HT1080 (cell line): ENCODE data around the gene STOX1. TPM values are rescaled to one million over a fixed set of nuclear protein-coding genes. Genes with fewer than 3 reads are reported as not detected.
"Not testable (repeated sequence)": the region's sequence is repeated elsewhere in the genome, so short reads cannot be mapped to it uniquely, and the experiment has no call there.

Experiments
- DNase-seq: peaks from one replicate; pipeline ENCODE4 v3.0.0-alpha.2; 2015; ENCODE audit warnings: low read depth
- polyA plus RNA-seq, 2 experiments: library from polyadenylated mRNA; depleted of rRNA; stranded (reverse); fragments of >200 nt; gene quantifications; 2 replicates each; pipeline ENCODE4 v1.2.3, GENCODE V29; 2015
- total RNA-seq: library from RNA; depleted of rRNA; stranded (reverse); fragments of >200 nt; shearing (Covaris generic); gene quantifications from 2 replicates; pipeline ENCODE4 v1.2.3, GENCODE V29; 2014; rRNA removed

The STOX1 gene, protein sequence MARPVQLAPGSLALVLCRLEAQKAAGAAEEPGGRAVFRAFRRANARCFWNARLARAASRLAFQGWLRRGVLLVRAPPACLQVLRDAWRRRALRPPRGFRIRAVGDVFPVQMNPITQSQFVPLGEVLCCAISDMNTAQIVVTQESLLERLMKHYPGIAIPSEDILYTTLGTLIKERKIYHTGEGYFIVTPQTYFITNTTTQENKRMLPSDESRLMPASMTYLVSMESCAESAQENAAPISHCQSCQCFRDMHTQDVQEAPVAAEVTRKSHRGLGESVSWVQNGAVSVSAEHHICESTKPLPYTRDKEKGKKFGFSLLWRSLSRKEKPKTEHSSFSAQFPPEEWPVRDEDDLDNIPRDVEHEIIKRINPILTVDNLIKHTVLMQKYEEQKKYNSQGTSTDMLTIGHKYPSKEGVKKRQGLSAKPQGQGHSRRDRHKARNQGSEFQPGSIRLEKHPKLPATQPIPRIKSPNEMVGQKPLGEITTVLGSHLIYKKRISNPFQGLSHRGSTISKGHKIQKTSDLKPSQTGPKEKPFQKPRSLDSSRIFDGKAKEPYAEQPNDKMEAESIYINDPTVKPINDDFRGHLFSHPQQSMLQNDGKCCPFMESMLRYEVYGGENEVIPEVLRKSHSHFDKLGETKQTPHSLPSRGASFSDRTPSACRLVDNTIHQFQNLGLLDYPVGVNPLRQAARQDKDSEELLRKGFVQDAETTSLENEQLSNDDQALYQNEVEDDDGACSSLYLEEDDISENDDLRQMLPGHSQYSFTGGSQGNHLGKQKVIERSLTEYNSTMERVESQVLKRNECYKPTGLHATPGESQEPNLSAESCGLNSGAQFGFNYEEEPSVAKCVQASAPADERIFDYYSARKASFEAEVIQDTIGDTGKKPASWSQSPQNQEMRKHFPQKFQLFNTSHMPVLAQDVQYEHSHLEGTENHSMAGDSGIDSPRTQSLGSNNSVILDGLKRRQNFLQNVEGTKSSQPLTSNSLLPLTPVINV
- 0.23 TPM in 1 of 2 replicates, not detected in the other for total RNA-seq
- 0.08 TPM in 1 of 2 replicates, not detected in the other for polyA plus RNA-seq (2015; cell fraction: cytosol; rRNA removed)
- polyA plus RNA-seq (2015; cell fraction: nucleus; rRNA removed): 0.03 TPM in 1 of 2 replicates, not detected in the other

DNA sequence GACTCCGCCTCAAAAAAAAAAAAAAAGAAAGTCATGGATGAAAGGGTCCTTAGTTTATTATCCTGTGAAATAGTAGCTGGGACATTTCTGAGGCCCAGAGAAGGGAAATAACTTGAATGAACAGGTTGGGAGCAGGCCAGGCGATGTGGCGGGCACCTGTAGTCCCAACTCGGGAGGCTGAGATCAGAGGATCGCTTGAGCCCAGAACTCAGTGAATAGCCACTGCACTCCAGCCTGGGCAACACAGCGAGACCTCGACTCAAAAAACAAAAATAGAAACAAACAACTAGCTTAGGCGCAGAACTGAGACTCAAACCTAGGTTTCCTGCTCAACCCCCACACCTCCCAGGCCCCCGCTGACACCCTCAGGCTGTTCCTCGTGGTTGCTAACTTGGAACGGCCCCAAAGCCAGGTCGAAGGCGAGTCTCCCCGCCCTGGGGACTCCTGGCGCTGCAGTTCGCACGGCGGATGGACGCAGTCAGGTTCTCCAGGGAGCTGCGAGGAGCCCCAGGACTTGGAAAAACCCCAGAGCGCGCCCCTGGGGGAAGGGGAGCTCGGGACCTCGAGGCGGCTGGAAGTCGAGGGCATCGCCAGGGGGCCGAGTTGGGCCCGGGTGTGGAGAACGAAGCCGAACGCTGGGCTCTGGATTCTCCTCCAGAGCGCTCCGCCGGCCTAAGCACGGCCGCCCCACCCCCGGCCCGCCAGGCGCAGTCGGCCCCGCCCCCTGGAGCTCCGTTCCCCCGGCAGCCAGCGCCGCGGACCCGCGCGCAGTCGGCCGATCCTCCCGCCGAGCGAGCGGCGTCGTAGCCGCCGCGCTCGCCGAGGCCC, at the start of gene STOX1:
STOX1 (plus strand) TSS at position 768 of the 828 bp plus-strand sequence. CDS start 93 bp downstream, outside the sequence.
- peak; percentile 47 for DNase-seq

DNA sequence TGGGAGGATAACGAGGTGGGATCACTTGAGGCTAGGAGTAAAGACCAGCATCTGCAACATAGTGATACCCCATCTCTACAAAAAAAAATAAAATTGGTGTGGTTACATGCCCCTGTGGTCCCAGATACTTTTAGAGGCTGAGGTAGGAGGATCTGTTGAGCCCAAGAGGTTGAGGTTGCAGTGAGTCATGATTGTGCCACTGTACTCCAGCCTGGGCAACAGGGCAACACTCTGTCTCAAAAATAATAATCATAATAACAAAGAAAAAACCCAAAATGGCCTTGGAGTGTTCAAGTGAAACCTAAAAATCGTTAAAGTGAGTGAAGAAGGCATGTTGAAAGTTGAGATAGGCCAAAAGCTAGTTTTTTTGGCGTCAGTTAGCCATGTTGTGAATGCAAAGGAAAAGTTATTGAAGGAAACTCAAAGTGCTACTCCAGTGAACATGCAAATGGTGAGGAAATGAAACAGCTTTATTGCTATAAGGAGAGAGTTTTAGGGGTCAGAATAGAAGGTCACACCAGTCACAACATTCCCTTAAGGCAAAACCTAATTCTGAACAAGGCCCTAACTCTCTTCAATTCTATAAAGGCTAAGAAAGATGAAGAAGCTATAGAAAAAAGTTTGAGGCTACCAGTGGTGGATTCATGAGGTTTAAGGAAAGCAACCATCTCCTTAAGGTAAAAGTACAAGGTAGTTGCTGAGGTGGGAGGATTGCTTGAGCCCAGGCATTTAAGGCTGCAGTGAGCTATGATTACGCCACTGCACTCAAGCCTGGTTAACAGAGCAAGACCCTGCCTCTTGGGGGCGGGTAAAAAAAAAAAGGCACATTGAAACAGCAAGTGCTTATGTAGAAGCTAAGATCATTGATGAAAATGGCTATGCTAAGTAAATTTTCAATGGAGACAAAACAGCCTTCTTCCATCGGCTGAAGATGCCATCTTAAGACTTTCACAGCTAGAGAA, 45.4 kb upstream of the STOX1 start:
- DNase-seq: no peak

DNA sequence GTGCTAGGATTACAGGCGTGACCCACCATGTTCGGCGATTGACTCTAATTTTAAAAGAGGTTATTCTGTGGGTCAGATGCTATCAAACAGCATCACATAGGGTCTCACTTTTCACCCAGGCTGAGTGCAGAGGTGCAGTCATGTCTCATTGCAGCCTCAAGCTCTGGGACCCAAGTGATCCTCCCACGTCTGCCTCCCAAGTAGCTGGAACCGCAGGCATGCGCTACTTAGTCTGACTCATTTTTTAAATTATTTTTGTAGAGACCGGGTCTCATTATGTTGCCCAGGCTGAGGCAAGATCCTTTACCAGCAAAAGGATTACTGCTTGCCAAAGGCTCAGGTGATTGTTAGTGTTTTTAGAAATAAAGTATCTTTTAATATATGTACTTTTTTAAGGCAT, 42.9 kb upstream of the STOX1 start:
- no peak for DNase-seq

DNA sequence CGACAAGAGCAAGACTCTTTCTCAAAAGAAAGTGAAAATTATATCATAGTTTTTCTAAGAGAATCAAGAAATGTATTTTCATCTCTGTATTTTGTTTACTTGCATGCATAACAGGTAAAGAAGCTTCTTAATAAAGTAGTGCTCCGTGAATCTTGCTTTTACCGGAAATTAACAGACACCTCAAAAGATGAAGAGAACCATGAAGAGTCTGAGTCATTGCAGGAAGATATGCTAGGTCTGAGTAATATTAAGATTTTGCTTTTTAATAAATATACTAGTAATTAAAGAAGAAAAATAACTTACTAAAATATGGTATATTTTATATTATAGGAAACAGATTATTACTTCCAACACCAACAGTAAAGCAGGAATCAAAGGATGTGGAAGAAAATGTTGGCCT, 39.5 kb upstream of the STOX1 start:
- no peak for DNase-seq

DNA sequence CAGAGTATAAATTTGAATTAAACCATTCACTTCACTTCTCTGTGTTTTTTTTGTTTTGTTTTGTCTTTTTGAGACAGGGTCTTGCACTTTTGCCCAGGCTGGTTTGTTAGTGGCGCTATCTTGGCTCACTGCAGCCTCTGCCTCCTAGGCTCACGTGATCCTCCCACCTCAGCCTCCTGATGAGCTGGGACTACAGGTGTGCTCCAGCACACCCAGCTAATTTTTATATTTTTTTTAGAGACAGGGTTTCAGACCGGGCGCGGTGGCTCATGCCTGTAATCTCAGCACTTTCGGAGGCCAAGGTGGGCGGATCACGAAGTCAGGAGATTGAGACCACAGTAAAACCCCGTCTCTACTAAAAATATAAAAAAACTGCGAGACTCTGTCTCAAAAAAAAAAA, 36.9 kb upstream of the STOX1 start:
- DNase-seq: no peak

DNA sequence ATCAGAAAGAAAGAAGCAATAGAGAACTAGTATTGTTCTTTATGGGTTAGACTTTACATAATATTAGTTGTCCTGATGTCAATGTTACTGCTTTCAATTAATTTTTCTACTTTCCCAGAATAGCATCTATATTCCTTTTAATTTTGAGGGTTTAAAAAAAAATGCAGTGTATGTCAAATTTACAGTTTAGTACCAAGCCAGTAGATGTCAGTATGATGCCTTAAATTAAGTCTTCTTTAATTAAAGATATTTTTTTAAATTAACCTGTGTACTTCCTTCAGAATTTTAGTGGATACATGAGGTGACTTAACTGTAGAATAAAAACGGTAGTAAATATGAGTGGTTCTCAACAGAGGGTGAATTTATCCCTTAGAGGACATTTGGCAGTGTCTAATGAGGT, 35.2 kb upstream of the STOX1 start:
- no peak for DNase-seq

DNA sequence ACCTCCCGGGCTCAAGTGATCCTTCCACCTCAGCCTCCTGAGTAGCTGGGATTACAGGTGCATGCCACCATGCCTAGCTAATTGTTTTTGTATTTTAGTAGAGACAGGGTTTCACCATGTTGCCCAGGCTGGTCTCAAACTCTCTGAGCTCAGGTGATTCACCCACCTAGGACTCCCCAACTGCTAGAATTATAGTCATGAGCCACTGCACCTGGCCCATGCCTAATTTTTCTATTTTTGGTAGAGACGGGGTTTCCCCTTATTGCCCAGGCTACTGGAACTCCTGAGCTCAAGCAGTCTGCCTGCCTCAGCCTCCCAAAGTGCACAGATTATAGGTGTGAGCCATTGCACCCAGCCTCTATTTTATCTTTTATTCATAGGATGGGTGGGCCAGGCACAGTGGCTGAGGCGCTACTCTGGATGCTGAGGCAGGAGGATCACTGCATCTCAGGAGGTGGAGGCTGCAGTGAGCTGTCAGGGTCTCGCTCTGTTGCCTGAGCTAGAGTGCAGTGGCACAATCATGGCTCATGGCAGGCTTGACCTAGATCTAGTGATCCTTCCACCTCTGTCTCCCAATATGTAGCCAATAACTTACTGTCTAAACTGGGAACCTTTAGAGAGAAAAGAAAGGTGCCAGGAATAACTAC, 31.3 kb upstream of the STOX1 start:
- no peak for DNase-seq

DNA sequence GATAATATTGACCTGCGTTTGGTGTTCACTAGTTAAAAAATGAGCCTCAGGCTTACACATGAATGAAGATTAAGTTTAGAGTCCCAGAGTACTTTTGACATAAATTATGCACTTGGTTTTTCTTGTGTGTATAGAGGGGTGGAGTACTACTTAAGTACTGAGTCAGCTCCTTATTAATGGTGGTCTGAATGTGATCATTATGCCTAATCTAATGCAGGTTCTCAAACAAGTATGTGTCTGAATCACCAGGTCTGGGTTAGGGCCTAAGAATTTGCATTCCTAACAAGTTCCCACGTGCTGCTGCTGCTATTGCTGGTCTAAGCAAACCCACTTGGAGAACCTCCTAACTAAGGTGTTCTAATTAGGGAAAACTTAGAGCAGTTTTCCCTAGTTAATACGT, 30.7 kb upstream of the STOX1 start:
- no peak for DNase-seq

DNA sequence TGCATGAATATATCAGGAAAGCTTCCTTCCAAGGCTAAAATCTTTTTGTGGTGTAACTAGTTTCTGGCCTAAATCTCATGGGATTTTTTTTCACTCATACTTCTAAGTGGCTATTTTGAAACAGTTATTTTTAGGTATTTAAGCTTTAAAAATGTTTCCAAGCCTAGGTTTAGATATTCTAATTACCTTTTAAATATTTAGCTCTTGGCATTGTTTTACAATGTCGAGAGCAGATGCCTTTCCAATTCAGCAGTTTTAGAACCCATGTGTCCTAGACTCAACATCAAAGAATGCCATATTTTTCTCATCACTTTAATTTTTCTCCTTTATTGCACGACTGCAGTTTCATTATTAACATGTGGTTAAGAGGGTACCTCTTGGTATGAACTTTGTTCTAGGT, 27.1 kb upstream of the STOX1 start:
- DNase-seq: no peak

DNA sequence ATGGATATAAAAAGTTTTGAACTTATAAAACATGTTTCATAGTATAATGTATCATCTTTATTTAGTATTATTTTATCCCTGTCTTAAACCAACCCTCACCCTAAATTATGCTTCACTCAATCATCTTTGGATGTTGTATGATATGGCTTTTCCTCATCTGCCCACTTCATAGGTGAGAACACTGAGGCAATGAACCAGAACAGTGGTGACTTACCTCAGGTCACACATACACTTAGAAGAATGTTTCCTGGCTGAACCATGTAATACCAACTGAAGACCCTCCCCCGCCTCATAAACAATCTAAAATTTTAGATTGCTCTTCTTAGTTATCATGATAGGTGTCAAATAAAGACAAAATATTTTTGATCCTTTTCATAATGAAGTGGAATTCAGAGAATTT, 22.6 kb upstream of the STOX1 start:
- DNase-seq: no peak

DNA sequence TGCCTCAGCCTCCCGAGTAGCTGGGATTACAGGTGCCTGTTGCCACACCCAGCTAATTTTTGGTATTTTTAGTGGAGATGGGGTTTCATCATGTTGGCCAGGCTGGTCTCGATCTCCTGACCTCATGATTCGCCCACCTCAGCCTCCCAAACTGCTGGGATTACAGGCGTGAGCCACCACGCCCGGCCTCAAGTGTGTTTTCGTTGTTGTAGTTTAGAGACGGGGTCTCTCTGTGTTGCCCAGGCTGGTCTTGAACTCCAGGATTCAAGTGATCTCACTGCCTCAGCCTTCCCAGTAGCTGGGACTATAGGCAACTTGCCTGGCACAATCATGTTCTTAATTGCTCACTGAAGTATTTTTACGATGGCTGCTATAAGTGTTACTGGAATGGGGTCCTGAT, 16.5 kb upstream of the STOX1 start:
- DNase-seq: not testable (repeated sequence)

DNA sequence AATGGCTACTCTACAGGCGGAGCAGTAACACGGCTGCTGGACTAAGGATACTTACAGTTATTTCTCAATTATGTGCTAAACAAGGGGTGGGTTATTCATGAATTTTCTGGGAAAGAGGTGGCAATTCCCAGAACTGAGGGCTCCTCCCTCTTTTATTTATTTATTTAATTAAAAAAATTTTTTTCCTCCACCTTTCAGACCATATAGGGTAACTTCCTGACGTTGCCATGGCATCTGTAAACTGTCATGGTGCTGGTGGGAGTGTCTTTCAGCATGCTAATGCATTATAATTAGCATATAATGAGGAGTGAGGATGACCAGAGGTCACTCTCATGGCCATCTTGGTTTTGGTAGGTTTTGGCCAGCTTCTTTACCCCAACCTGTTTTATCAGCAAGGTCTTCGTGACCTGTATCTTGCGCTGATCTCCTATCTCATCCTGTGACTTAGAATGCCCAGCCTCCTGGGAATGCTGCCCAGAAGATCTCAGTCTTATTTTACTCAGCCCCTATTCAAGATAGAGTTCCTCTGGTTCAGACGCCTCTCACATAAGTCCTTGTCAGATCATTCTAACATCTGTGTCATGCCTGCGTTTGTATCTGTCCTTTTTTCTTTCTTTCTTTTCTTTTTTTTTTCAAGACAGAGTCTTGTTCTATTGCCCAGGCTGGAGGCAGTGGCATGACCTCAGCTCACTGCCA, 15.9 kb upstream of the STOX1 start:
- no peak for DNase-seq

DNA sequence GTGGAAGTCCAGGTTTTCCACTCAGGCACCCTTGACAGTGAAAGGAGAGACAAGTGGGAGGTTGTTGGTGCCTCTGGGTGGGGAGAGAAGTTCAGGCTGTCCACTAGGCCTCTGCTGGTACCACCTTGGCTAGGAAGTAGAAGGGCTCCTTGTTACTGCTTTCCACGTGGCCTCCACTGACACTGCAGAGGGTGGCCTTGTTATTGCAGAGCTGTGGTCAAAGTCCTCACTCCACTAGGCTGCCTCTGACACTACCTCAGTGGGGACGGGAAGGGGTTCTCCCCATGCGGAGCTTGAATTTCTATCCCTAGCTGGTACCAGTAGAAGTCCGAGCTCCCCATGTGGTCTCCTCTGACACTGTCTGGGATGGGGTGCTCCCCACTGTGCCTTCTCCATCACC, 14.9 kb upstream of the STOX1 start:
- no peak for DNase-seq

DNA sequence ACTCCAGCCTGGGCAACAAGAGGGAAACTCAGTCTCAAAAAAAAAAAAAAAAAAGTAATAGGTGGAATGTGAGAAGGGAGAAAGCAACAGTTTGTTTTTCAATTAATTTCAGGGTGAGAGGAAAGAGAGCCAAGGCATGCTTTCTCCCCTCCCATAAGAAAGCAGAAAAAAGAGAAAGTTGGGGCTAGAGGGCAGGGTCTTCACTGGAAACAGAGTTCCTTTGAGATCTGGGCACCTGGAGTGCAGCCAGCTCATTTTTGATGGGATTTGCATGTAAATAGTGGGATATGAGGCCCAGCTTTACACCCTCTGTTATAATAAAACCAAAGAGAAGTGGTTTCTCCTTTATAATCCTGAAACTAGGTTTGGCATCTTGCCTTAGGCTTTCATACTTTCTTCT, 13.8 kb upstream of the STOX1 start:
- DNase-seq: no peak

DNA sequence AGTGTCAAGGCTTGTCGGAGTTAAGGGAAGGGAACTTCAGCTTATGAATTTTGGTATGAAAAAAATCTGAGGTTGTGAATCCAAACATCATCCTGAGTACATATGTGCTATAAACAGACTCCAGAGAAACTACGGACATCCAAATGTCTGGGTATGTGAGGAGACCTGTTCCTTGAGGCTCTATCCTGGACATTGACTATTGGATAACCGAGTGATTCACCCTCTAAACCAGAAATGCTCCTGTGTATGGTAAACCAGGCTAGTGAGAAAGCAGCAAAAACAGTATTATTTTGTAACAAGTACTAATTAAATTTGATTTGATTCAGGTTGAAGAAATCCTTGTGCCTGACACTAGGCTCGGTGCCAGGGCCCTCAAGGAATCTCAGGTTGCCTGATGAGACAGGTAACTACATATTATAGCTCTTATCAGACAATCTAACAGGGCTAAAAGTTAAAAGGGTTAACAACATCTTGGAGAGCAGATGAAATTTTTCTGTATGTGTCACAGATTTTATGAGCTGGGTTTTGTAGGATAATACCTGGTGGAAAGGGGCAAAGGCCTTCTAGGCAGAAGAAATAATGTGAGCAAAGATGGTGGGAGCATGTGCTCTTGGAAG, 10.4 kb upstream of the STOX1 start:
- DNase-seq: no peak

DNA sequence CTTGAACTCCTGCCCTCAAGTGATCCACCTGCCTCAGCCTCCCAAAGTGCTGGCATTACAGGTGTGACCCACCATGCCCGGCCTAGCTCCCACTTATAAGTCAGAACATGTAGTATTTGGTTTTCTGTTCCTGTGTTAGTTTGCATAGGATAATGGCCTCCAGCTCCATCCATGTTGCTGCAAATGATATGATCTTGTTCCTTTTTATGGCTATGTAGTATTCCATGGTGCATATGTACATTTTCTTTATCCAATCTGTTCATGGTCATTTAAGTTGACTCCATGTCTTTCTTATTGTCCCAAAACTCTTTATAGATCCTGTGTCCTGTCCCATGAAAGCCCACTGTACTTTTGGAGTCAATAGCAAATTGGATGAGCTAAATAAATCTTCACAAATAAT, 7.0 kb upstream of the STOX1 start:
- not testable (repeated sequence) for DNase-seq

DNA sequence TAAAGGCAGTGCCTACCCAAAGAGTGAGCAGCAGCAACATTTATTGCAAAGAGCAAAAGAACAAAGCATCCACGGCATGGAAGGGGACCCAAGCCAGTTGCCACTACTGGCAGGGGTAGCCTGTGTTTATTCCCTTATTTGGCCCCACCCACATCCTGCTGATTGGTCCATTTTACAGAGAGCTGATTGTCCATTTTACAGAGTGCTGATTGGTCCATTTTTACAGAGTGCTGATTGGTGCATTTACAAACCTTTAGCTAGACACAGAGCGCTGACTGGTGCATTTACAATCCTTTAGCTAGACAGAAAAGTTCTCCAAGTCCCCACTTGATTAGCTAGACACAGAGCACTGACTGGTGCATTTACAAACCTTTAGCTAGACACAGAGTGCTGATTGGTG, 4.7 kb upstream of the STOX1 start:
- DNase-seq: peak; percentile 11

DNA sequence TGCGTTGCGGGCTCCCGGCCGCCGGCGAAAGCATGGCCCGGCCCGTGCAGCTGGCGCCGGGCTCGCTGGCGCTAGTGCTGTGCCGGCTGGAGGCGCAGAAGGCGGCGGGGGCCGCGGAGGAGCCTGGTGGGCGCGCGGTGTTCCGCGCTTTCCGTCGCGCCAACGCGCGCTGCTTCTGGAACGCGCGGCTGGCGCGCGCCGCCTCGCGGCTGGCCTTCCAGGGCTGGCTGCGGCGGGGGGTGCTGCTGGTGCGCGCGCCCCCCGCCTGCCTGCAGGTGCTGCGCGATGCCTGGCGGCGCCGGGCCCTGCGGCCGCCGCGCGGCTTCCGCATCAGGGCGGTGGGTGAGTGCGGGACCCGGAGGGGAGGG, 245 bp downstream of the STOX1 start:
- DNase-seq: not testable (repeated sequence)
